A549 (cell line): Measurements from ENCODE around the gene PATJ.

Source experiments
- BHLHE40 ChIP-seq: IDR thresholded peaks from 2 replicates; pipeline ENCODE4 v1.6.1; 2012; ENCODE audit warnings: low read depth, low read length, inconsistent platforms
- CTCF ChIP-seq: fragments of >200 bp; sonication (Bioruptor Twin); formaldehyde crosslinking; IDR thresholded peaks from 3 replicates; pipeline ENCODE4 v1.5.1; 2016
- EHMT2 ChIP-seq: fragments of 200-600 bp; sonication (generic); IDR thresholded peaks from 2 replicates; pipeline ENCODE4 v1.6.1; 2016; ENCODE audit warnings: antibody characterized with exemption, low read depth, mild to moderate bottlenecking, moderate library complexity
- EP300 ChIP-seq, 2 experiments: fragments of >200 bp; sonication (Bioruptor Twin); formaldehyde crosslinking; IDR thresholded peaks; 2 replicates in 1 of 2; 3 replicates in 1 of 2; pipeline ENCODE4 v1.6.1; 2016 to 2017
- HDAC2 ChIP-seq: fragments of 200-600 bp; sonication (generic); IDR thresholded peaks from 2 replicates; pipeline ENCODE4 v1.6.1; 2016
- HEYL ChIP-seq: fragments of 250-450 bp; sonication (Bioruptor Pico); IDR thresholded peaks from 2 replicates; pipeline ENCODE4 v1.8.0; 2021; ENCODE audit warnings: mild to moderate bottlenecking, moderate library complexity
- MYC ChIP-seq: IDR thresholded peaks from 2 replicates; pipeline ENCODE4 v1.6.1; 2012; ENCODE audit warnings: mild to moderate bottlenecking, inconsistent platforms, low read length, improper control_type of control experiment, borderline replicate concordance
- PHF8 ChIP-seq: fragments of 200-600 bp; sonication (generic); IDR thresholded peaks from 2 replicates; pipeline ENCODE4 v1.6.1; 2016; ENCODE audit warnings: low read depth, mild to moderate bottlenecking, antibody characterized with exemption, moderate library complexity, borderline replicate concordance
- POLR2A ChIP-seq: IDR thresholded peaks from 2 replicates; pipeline ENCODE4 v1.6.1; 2012; ENCODE audit warnings: mild to moderate bottlenecking, low read length
- RCOR1 ChIP-seq: fragments of 150-350 bp; IDR thresholded peaks from 2 replicates; pipeline ENCODE4 v1.6.1; 2014; ENCODE audit warnings: antibody characterized with exemption, low read length, low read depth
- SMC3 ChIP-seq: fragments of >200 bp; sonication (Bioruptor Twin); formaldehyde crosslinking; IDR thresholded peaks from 3 replicates; pipeline ENCODE4 v1.6.1; 2018; ENCODE audit warnings: inconsistent platforms
- TF ChIP-seq, protein P1 (sequence below): IDR thresholded peaks from 2 replicates; pipeline ENCODE4 v1.6.1; 2012
- TF ChIP-seq, protein P2 (sequence below): fragments of 450-650 bp; IDR thresholded peaks from 2 replicates; pipeline ENCODE4 v1.6.1; 2014; ENCODE audit warnings: antibody characterized with exemption

GRCh38 chr1:62022382-62022983 is 280.2 kb downstream of the PATJ start:
- TF ChIP-seq, protein P1, sequence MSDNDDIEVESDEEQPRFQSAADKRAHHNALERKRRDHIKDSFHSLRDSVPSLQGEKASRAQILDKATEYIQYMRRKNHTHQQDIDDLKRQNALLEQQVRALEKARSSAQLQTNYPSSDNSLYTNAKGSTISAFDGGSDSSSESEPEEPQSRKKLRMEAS, result no peak
- TF ChIP-seq CTCF (no peak), HEYL (CRISPR knock-in tag) (no peak), POLR2A (no peak), EP300 (IDR thresholded peaks at IDR 0.05) (no peak), RCOR1 (no peak), PHF8 (no peak), BHLHE40 (no peak), SMC3 (no peak), HDAC2 (no peak), MYC (no peak), EHMT2 (no peak)
- TF ChIP-seq, protein P2, sequence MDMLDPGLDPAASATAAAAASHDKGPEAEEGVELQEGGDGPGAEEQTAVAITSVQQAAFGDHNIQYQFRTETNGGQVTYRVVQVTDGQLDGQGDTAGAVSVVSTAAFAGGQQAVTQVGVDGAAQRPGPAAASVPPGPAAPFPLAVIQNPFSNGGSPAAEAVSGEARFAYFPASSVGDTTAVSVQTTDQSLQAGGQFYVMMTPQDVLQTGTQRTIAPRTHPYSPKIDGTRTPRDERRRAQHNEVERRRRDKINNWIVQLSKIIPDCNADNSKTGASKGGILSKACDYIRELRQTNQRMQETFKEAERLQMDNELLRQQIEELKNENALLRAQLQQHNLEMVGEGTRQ, result no peak
